Measurements from ENCODE around the gene CRACR2A.

The CRACR2A gene

GRCh38 chr12:3630111-3630510 is 122.8 kb downstream of the CRACR2A start:
- TF ChIP-seq CTCF (conservative IDR thresholded peaks at IDR 0.05): no peak

GRCh38 chr12:3629057-3629830 is 123.7 kb downstream of the CRACR2A start:
- TF ChIP-seq CTCF (conservative IDR thresholded peaks at IDR 0.05): no peak
- no peak overlapping the region for H3K27ac ChIP-seq

More at GRCh38 chr12:3630111-3630510, 122.8 kb downstream of the CRACR2A start:
- no peak overlapping the region for H3K27ac ChIP-seq

GRCh38 chr12:3628629-3629028 is 124.3 kb downstream of the CRACR2A start:
- peak; percentile 35 for TF ChIP-seq CTCF (conservative IDR thresholded peaks at IDR 0.05)
- no peak overlapping the region for H3K27ac ChIP-seq

- no peak for TF ChIP-seq CTCF (conservative IDR thresholded peaks at IDR 0.05)
- no peak overlapping the region for H3K27ac ChIP-seq
Observed at GRCh38 chr12:3627336-3627735, 125.6 kb downstream of the CRACR2A start.

- no peak overlapping the region for H3K27ac ChIP-seq
- no peak for TF ChIP-seq CTCF (conservative IDR thresholded peaks at IDR 0.05)
Observed at GRCh38 chr12:3624273-3624672, 128.6 kb downstream of the CRACR2A start.

- no peak for TF ChIP-seq CTCF (conservative IDR thresholded peaks at IDR 0.05)
Observed at GRCh38 chr12:3622822-3623690, 129.9 kb downstream of the CRACR2A start.

More at GRCh38 chr12:3622822-3623690, 129.9 kb downstream of the CRACR2A start:
- H3K27ac ChIP-seq: no peak overlapping the region
